NCI-H187 treated with DMSO at 0.1 percent for 48 hours (cell line): Measurements from ENCODE around the gene FAM222B.
A peak's percentile ranks its signal among the peaks of the same experiment; 100 is the strongest.
"Not testable (repeated sequence)": the region's sequence is repeated elsewhere in the genome, so short reads cannot be mapped to it uniquely, and the experiment has no call there.

Source experiments
- DNase-seq: peaks from one replicate; lab custom pipeline; 2025; lab: John Stamatoyannopoulos, UW

FAM222B gene

DNA sequence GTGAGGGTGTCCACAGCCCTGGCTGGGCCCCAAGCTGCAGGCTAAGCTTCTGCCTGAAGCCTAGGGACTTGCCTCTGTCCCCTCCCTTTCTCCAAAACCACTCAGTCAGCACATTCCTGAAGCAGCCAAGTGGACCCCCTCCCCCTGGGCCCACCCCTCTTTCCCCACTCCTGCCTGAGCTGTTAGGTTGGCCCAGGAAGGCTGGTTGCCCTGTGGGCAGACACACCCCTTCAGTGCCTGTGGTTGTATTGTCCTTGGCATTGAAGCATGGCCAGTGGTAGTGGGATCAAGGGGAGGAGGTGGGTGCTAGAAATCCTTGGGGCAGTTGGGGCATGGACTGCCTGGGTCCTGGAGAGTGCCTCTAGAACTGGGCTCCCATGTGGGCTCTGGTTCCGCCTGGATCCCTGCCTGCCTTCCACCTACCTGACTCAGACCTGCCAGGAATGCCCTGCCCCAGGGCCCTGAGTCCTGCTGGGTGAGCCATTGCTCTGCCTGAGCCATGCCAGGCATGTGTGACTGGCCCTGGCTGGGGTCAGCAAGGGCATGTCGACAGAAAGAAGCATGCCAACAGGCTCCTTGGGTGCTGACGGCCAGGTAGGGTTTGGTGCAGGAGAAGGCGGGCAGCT, 96.7 kb downstream of the FAM222B start:
- no peak for DNase-seq

DNA sequence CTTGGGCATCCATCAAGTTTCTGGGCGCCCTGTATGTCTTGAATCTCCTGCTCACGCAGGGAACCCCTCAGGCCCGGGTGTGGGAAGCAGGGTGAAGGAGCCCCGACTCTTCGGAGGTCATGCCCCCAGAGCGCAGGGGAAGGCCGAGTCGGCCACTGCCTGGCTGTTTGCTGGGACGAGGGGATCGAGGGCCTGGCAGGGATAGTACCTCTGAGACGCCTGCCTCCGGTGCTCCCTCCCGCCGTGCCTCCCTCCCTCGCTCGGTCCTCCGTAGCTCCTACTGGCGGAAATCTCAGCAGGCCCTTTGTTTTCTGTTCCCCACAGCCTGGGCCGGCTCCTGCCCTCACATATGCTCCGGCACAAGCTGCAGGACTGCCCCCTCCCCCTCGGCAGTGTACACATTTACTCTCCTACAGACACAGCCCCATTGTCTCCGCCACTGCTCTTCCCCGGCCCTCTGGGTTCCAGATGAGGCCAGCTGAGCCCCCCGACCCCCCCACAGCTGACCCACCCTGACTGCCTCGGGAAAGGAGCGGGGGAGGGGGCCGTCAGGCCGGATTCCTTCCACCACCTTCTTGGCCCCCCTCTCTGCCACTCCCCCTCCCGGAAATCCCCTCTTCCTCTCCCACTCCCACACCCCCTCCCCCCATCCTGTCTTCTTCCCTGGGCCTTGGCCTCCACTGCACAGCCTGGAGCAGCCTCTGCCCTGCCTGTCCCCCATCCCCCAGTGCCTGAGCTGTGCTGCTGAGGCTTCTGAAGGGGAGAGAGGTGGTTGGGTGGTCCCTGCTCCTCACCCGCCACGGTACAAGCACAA, 97.4 kb downstream of the FAM222B start:
- DNase-seq, result no peak

DNA sequence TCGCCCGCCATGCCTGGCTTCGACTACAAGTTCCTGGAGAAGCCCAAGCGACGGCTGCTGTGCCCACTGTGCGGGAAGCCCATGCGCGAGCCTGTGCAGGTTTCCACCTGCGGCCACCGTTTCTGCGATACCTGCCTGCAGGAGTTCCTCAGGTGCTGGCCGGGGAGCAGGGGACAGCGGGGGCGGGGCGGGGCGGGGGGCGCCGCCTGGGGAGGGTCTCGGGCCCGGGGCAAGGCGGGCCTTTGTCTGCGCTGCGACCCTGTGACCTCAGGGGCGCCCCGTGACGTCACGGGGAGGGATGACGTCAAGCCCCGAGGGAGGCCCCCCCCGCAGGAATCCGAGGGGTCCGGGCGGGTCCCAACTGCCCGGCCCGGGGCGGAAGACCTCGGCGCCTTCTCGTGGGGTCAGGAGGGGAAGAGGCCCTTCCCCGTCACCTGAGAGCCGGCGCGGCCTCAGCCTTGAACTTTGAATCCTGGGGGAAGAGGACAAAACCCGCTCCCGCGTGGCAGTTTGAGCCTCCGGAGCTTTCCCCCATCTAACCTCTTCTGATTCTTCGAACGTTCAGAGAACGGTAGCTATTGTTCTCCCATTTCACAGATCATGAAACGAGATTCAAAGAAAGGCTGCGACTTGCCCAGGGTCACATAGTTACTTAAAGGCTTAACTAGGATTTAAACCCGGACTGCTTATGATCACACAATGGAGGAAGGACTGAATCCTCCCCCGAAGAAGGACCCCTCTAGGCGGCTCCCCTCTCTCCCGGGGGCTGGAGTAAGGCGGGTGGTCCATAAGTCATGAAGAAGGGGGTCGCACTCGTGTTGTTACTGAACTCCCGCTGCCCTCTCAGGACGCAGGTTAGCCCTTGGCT, 98.3 kb downstream of the FAM222B start:
- DNase-seq, result no peak

DNA sequence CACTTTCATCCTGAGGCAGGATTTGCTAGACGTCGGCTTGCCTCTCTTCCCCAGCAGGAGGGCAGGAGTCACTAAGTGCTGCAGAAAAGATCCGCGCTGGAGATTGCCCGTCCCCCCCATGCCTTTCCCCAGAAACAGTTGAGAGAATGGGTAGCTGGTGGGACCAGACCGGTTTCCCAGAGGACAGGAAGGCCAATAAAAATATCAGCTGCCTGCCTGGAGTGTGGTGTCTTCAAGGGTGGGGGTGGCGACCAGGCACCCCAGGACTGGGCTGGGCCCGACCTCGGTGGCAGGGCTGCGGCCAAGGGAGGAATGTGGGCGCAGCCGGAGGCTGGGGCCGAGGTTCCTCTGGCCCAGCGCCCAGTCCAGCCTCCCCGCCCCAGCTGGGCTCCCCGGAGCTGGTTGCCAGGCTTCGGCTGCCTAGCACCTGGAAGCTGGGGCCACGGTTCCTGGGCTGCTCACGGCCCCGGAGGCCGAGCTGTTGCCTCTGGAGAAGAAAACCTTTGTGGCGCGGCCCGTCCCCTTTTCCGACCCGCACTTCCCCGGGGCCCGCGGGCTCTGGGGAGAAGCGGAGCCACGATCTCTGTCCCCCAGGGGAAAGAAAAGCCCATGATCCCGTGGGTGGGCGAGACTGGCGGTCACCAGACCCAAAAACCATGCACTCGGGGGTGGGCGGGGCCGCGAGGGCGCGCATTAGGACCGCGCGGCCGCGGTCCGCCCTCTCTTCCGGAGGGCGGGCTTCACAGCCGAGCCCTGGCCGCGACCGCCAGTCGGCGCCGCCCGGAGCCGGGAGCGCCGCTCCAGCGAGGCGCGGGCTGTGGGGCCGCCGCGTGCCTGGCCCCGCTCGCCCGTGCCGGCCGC, 99.1 kb downstream of the FAM222B start, which contains the start of gene TRAF4:
Gene TRAF4, plus strand, starts transcription at position 769 of the 861 bp plus-strand sequence. CDS start 102 bp downstream, outside the sequence.
- peak; percentile 40 for DNase-seq

DNA sequence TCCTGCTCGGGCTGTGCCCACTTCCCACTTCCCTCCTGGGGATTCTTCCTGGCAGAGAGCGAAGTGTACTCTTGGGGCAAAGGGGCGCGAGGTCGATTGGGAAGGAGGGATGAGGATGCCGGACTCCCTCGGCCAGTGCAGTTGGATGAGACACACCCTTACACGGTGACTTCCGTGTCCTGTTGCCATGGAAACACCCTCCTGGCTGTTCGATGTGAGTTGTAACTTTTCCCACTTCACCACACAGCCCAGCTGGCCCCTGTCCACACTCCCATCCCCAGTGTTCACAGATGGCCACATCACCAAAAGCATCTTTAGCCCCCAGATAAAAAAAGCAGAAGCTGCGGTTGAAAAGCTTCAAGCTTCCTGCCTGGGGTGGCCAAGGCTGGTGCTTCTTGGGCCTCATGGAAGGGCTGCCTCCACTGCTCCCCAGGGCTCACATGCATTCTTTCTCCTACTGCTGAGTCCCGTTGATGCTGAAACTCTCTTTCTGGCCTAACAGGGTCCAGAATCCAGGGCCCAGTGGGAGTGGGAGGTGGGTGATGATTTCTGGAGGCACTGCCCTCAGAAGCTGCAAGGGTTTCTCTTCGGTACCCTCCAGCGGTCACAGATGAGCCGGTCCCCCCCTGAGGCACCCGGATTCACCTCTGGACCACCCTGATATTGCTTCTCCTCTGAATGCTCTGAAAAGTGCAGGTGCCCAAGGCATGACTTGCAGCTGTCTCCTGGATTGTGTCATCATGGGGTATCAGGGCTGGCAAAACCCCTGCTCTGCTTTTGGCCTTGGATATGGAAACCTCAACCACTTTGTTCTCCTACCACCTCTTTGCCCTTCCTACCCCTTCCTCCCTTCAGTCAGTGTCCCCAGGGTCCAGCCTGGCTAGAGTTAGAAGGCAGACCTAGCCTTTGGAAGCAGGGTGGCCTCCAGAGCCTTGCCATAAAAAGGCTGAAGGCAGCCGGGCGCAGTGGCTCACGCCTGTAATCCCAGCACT, 100.9 kb downstream of the FAM222B start:
- DNase-seq, result no peak

DNA sequence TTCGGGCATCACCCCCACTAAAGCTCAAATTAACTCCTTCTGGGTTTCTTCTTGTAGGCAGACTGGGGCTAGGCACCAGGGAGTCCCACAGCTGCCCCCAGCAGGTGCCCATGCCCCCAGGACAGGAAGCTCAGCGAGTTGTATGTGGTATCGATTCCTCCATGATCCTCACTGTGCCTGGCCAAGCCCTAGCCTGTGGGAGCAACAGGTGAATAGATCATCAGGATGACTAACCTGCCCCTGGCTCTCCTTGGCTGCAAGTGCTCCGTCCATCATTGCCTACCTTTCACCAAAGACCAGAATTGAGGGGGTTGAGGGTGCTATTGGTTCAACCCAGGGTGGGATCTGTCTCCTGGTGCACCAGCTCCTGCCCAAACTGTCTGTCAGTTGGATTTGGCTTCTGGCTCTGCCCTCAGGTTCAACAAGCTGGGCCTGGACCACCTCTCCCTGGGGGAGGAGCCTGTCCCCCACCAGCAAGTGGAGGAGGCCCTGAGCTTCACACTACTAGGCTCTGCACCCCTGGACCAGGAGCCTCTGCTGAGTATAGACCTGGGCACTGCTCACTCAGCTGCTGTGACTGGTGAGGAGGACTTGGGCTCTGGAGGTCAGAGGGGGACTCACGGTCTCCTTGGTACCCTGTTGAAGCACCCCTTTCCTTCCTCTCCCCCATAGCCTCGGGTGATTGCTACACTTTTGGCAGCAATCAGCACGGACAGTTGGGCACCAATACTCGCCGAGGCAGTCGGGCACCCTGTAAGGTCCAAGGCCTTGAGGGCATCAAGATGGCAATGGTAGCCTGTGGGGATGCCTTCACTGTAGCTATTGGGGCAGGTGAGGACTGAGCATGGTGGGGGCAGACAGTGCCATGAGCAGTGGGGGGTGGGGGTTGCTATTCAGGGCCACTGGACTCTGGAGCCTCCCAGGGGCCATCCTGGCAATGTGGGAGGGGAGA, 101.9 kb downstream of the FAM222B start:
- no peak for DNase-seq

DNA sequence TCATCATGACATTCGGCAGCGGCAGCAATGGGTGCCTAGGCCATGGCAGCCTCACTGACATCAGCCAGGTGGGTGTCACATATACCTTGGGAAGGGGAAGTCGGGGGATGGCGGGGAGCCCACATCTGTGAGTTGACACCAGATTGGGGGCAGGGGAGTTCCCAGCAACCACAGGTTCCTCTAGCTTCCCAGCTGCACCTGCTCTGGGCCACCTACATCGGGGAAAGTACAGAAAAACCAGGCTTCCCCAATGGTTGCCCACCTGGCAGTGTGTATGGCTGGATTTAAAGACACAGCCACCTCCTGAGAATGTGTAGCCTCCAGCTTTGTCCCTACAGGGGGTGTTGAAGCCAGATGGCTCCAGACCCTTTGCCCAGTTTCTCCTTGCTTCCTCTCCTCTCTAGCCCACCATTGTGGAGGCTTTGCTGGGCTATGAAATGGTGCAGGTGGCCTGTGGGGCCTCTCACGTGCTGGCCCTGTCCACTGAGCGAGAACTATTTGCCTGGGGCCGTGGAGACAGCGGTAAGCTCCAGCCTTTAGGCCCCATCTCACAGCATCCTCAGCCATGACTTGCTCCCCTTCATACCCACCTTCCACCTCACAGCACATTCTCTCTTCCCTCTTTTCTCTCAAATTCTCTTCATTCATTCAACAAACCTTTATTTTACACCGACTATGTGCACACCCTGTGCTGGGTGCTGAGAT, 103.8 kb downstream of the FAM222B start:
- no peak for DNase-seq

DNA sequence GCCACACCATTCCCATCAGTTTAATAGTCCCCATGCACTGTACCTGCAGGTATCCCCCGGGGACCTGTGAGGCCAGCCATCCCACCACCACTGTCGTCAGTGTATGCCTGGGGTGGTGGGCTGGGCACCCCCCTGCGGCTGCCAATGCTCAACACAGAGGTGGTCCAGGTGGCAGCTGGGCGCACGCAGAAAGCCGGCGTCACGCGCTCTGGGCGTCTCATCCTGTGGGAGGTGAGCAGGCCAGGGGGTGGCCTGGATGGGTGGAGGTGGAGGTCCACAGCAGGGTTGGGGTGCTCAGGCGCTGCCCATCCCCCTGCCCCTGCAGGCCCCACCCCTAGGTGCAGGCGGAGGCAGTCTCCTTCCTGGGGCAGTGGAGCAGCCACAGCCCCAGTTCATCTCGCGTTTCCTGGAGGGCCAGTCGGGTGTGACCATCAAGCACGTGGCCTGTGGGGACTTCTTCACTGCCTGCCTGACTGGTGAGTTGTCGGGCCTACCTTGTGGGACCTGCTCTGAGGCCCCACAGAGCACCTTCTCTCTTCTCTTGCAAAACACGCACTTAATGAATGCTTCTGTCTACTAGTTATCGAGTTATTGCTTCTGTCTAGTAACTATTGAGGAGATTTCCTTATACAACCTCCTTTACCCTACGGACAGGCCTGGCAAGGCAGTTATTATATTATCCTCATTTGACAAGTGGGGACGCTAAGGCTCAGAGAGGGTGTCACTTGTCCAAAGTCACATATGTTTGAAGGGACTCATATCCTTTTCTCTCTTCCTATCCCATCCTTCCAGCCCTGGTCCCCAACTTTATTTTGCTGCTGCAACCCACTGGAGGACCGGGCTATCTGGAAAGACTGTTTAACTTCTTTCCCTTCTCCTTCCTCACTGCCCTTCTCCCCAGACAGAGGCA, 104.6 kb downstream of the FAM222B start:
- DNase-seq, result no peak

DNA sequence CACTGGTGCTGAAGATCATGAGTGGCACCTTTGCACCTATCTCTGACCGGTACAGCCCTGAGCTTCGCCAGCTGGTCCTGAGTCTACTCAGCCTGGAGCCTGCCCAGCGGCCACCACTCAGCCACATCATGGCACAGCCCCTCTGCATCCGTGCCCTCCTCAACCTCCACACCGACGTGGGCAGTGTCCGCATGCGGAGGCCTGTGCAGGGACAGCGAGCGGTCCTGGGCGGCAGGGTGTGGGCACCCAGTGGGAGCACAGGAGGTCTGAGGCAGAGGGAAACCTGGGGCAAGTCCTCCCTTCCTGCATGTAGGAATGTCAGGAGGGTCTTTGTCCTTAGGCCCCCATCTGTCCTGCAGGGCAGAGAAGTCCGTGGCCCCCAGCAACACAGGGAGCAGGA, 105.3 kb downstream of the FAM222B start:
- DNase-seq, result no peak

DNA sequence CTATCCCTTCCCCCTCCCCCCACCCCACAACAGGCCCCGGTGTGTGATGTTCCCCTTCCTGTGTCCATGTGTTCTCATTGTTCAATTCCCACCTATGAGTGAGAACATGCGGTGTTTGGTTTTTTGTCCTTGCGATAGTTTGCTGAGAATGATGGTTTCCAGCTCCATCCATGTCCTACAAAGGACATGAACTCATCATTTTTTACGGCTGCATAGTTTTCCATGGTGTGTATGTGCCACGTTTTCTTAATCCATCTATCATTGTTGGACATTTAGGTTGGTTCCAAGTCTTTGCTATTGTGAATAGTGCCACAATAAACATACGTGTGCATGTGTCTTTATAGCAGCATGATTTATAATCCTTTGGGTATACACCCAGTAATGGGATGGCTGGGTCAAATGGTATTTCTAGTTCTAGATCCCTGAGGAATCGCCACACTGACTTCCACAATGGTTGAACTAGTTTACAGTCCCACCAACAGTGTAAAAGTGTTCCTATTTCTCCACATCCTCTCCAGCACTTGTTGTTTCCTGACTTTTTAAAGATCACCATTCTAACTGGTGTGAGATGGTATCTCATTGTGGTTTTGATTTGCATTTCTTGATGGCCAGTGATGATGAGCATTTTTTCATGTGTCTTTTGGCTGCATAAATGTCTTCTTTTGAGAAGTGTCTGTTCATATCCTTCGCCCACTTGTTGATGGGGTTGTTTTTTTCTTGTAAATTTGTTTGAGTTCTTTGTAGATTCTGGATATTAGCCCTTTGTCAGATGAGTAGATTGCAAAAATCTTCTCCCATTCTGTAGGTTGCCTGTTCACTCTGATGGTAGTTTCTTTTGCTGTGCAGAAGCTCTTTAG, 106.4 kb downstream of the FAM222B start:
- not testable (repeated sequence) for DNase-seq

DNA sequence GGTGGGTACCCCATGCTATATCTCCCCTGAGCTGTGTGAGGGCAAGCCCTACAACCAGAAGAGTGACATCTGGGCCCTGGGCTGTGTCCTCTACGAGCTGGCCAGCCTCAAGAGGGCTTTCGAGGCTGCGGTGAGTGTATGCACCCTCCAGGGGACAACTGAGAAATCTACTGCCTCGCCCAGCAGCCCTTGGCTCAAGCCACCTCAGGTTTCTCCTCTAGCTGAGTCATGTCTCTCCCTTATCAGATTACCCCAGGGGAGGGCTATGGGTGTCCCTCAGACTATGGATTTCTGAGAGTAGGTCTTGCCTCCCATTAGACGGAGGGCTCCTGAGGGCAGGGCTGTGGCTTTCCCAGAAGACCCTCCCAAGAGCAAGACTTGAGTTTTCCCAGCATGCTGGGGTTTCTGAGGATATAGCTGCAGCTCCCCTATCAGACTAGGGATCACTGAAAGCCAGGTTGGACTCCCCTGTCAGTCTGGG, 107.3 kb downstream of the FAM222B start:
- DNase-seq, result no peak

DNA sequence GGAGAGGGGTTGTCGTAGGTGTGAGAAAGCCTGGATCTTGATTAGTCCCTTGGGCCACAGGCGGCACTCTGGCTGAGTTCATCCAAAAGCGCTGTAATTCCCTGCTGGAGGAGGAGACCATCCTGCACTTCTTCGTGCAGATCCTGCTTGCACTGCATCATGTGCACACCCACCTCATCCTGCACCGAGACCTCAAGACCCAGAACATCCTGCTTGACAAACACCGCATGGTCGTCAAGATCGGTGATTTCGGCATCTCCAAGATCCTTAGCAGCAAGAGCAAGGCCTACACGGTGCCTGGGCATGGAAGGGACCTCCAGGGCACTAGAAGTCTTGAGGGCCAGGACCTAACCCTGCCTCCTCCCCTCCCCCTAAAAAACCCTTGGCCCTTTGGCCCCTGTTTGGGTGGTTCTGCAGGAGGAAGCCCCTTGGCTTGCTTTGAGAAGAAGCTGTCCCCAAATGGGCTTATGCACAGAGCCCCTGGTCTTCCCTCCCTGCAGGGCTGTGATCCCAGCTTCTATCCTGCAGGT, 107.8 kb downstream of the FAM222B start:
- no peak for DNase-seq

DNA sequence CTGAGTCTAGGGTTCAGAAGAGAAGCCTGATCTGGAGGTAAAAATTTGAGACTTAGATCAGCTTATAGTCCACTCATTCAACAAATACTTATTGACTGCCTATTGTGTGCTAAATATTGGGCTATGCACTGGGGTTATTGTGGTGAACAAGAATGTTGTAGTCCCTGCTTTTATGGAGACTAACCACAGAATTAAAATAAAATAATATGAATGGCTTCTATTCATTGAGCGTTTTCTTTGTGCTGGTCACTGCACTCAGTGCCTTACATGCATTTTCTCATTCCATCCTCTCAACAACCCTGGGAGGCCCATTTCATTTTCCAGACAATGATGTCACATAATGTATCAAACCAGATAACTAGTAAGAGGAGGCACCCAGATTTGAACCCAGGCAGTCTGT, 109.2 kb downstream of the FAM222B start:
- DNase-seq, result no peak

DNA sequence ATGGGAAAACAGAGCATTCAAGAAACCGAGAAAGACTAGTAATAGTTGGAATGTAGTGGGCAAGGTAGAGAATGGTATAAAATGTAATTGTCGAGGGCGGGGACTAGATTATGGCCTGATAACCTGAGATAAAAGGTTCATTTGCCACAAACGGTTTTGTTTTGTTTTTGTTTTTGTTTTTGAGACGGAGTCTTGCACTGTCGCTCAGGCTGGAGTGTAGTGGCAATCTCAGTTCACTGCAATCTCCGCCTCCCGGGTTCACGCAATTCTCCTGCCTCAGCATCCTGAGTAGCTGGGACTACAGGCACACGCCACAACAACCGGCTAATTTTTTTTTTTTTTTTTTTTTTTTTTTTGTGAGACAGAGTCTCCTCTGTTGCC, 112.7 kb downstream of the FAM222B start:
- DNase-seq, result no peak

DNA sequence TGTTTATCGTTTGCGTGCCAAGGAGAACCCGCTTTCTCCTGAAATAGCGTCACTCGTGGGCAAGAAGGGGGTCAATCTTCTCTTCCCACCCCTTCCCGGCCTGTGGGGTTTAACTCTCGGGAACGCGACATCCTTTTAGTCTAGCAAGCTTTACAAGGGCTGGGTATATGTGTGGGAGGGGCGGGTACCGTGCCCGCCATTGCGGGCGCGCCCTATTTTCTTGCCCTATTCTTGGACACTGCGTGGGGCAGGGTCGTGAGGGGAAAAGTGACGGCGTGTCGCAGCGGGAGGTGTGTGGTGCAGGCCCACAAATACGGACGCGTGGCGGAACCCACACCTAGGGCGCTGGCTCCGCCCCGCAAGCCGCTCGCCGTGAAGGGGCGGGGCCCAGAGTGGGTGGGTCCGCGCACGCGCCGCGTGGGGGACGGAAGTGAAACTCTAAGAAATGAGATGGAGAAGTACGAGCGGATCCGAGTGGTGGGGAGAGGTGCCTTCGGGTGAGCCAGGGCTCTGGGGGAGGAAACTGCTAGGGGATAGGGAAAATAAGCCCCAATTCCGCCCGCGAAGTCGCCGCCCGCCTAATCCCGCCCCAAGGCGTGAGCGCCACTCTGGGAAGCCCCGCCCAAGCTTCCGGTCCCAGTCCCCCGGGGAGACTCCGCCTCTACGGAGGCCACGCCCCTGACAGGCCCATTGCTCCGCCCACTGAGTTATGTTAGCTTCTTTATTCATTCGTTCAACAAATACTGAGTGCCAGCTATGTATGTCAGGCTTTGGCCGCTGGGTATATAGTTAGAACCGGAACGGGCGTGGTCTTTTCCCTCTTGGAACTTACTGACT, 114.0 kb downstream of the FAM222B start, which contains the start of gene NEK8:
Gene NEK8, plus strand, starts transcription at position 425 of the 837 bp plus-strand sequence. Its CDS starts 26 bp downstream, at position 451.
- peak; percentile 71 for DNase-seq
